Astrocyte of the spinal cord (primary cell): ENCODE results near the gene CFLAR.
"Not testable (repeated sequence)": the region's sequence is repeated elsewhere in the genome, so short reads cannot be mapped to it uniquely, and the experiment has no call there.

ENCODE experiments used
- DNase-seq: peaks from one replicate; pipeline ENCODE4 v3.0.0; 2011; ENCODE audit warnings: low read depth, low spot score
- H3K4me3 ChIP-seq: 2 replicates; pipeline ENCODE4 v1.5.1; 2011; ENCODE audit warnings: low read depth, mild to moderate bottlenecking, low read length, moderate library complexity
- CTCF ChIP-seq: IDR thresholded peaks from 2 replicates; pipeline ENCODE4 v1.5.1; 2012; ENCODE audit warnings: low read depth, mild to moderate bottlenecking, low read length, inconsistent platforms
- in situ Hi-C: cut with HindIII; loops from 2 replicates; pipeline ENCODE4 v1.10.0; 2017; ENCODE audit warnings: low sequenced_read_pairs

The CFLAR gene

GRCh38 chr2:201167546-201167945, 51.6 kb downstream of the CFLAR start:
- in situ Hi-C loops: no loop called here
- no peak for TF ChIP-seq CTCF
- no peak overlapping the region for H3K4me3 ChIP-seq
- no peak for DNase-seq

- in situ Hi-C loops, H3K4me3 ChIP-seq, DNase-seq: not testable (repeated sequence)
Observed at GRCh38 chr2:201168496-201168895, 52.5 kb downstream of the CFLAR start.

GRCh38 chr2:201171259-201171814, 55.4 kb downstream of the CFLAR start:
- H3K4me3 ChIP-seq: no peak overlapping the region
- in situ Hi-C loops: no loop called here
- no peak for TF ChIP-seq CTCF
- DNase-seq: no peak

- H3K4me3 ChIP-seq: no peak overlapping the region
- no peak for DNase-seq
- TF ChIP-seq CTCF: no peak
- in situ Hi-C loops: no loop called here
Observed at GRCh38 chr2:201172279-201172678, 56.3 kb downstream of the CFLAR start.

- no peak overlapping the region for H3K4me3 ChIP-seq
- in situ Hi-C loops: no loop called here
- TF ChIP-seq CTCF: no peak
Observed at GRCh38 chr2:201174687-201175086, 58.7 kb downstream of the CFLAR start.

GRCh38 chr2:201176081-201176481, 60.1 kb downstream of the CFLAR start:
- in situ Hi-C loops: no loop called here
- H3K4me3 ChIP-seq: no peak overlapping the region
- no peak for TF ChIP-seq CTCF
- no peak for DNase-seq

More at GRCh38 chr2:201174687-201175086, 58.7 kb downstream of the CFLAR start:
- no peak for DNase-seq

- no peak overlapping the region for H3K4me3 ChIP-seq
- in situ Hi-C loops: no loop called here
- TF ChIP-seq CTCF: no peak
- no peak for DNase-seq
Observed at GRCh38 chr2:201180010-201180409, 64.0 kb downstream of the CFLAR start.
